Ishikawa (cell line): Measurements from ENCODE around the gene SLC6A12.

ENCODE experiments used
- CEBPB ChIP-seq: IDR thresholded peaks from 2 replicates; pipeline ENCODE4 v1.6.1; 2012
- CREB1 ChIP-seq: IDR thresholded peaks from 2 replicates; pipeline ENCODE4 v1.6.1; 2012; ENCODE audit warnings: low read depth
- EGR1 ChIP-seq: IDR thresholded peaks from 2 replicates; pipeline ENCODE4 v1.6.1; 2012
- EP300 ChIP-seq: IDR thresholded peaks from 2 replicates; pipeline ENCODE4 v1.6.1; 2012; ENCODE audit warnings: borderline replicate concordance
- FOXM1 ChIP-seq: IDR thresholded peaks from 2 replicates; pipeline ENCODE4 v1.6.1; 2012; ENCODE audit warnings: low read depth, borderline replicate concordance
- MAX ChIP-seq: IDR thresholded peaks from 2 replicates; pipeline ENCODE4 v1.6.1; 2012
- NFIC ChIP-seq: IDR thresholded peaks from 2 replicates; pipeline ENCODE4 v1.6.1; 2012
- RAD21 ChIP-seq: IDR thresholded peaks from 2 replicates; pipeline ENCODE4 v1.6.1; 2012; ENCODE audit warnings: low read depth
- REST ChIP-seq: IDR thresholded peaks from 2 replicates; pipeline ENCODE4 v1.6.1; 2012; ENCODE audit warnings: low read depth, mild to moderate bottlenecking
- TAF1 ChIP-seq: IDR thresholded peaks from 2 replicates; pipeline ENCODE4 v1.6.1; 2012; ENCODE audit warnings: low read depth, mild to moderate bottlenecking
- TCF12 ChIP-seq: IDR thresholded peaks from 2 replicates; pipeline ENCODE4 v1.6.1; 2012; ENCODE audit warnings: low read depth
- TEAD4 ChIP-seq: IDR thresholded peaks from 2 replicates; pipeline ENCODE4 v1.6.1; 2012
- USF1 ChIP-seq: IDR thresholded peaks from 2 replicates; pipeline ENCODE4 v1.6.1; 2012
- YY1 ChIP-seq: IDR thresholded peaks from 2 replicates; pipeline ENCODE4 v1.6.1; 2012; ENCODE audit warnings: low read depth
- ZBTB7A ChIP-seq: IDR thresholded peaks from 2 replicates; pipeline ENCODE4 v1.6.1; 2012; ENCODE audit warnings: low read depth

SLC6A12 gene

GRCh38 chr12:185576-185955 lies 28.4 kb downstream of the SLC6A12 start:
- TF ChIP-seq USF1 (peak; percentile 64; the same call in 1 of the 2 replicates), TCF12 (no peak), TAF1 (no peak)

- TF ChIP-seq EGR1 (no peak), TAF1 (no peak), MAX (no peak), RAD21 (no peak), YY1 (no peak), TCF12 (no peak), NFIC (no peak), EP300 (no peak), CREB1 (no peak), REST (no peak), TEAD4 (no peak), CEBPB (no peak), ZBTB7A (no peak), FOXM1 (no peak), USF1 (no peak)
Observed at GRCh38 chr12:184811-185575, 29.0 kb downstream of the SLC6A12 start.

GRCh38 chr12:182381-182892 lies 31.5 kb downstream of the SLC6A12 start:
- TF ChIP-seq TCF12, result peak; percentile 72; the same call in 1 of the 2 replicates
- TF ChIP-seq EGR1, result no peak
- TF ChIP-seq MAX, result no peak
- no peak for TF ChIP-seq CREB1
- TF ChIP-seq YY1, result no peak
- no peak for TF ChIP-seq TEAD4
- TF ChIP-seq RAD21, result no peak
- no peak for TF ChIP-seq TAF1
- peak; percentile 57; the same call in 1 of the 2 replicates for TF ChIP-seq FOXM1
- peak; percentile 72 for TF ChIP-seq EP300
- TF ChIP-seq ZBTB7A, result 0 out of 2 replicates have a peak, but pooled peaks have one; percentile 33
- TF ChIP-seq REST, result no peak

- TF ChIP-seq FOXM1 (no peak), TCF12 (no peak), EP300 (no peak), EGR1 (no peak), TAF1 (no peak), MAX (no peak), CREB1 (no peak), USF1 (no peak), TEAD4 (no peak), CEBPB (no peak), YY1 (no peak), ZBTB7A (no peak), RAD21 (no peak), REST (no peak), NFIC (no peak)
Observed at GRCh38 chr12:181921-182320, 32.0 kb downstream of the SLC6A12 start.
